RWPE1 (cell line): Measurements from ENCODE around the gene CDC42EP4.
A peak's percentile ranks its signal among the peaks of the same experiment; 100 is the strongest.

Experiments used
- CTCF ChIA-PET: fragments of 350-600 bp; sonication (Branson Sonifier 250); formaldehyde crosslinking; extraction: SDS; loops from one replicate; lab custom pipeline; 2021; lab: Yijun Ruan, JAX
- POLR2A ChIA-PET: fragments of 400-600 bp; formaldehyde crosslinking; extraction: SDS; loops from one replicate; lab custom pipeline; 2020; ENCODE audit warnings: antibody characterized with exemption; ENCODE audit not compliant: low non-redundant PET; lab: Yijun Ruan, JAX
- DNase-seq: peaks from one replicate; pipeline ENCODE4 v3.0.0; 2012; ENCODE audit warnings: low spot score
- H3K27ac ChIP-seq: fragments of 450-650 bp; 2 replicates; pipeline ENCODE4 v1.5.1; 2017
- CTCF ChIP-seq: fragments of 450-650 bp; conservative IDR thresholded peaks from 2 replicates; pipeline ENCODE4 v1.5.1; 2017; ENCODE audit warnings: low read depth, mild to moderate bottlenecking

The CDC42EP4 gene

GRCh38 chr17:73281928-73282327, 29.9 kb downstream of the CDC42EP4 start:
- H3K27ac ChIP-seq: peak overlapping the region; percentile 39
- CTCF ChIA-PET: interaction anchor here (0.6 to 1.1 kb wide), 2 partner anchors 15 to 24 kb away, joined by 4 read pairs; no protein-coding TSS in a partner anchor
- no peak for TF ChIP-seq CTCF
- POLR2A ChIA-PET: no interaction called here
- DNase-seq: no peak

GRCh38 chr17:73280191-73280590, 31.6 kb downstream of the CDC42EP4 start:
- POLR2A ChIA-PET: interaction anchor here (0.5 kb wide), 1 partner anchor 27 kb away, joined by 3 read pairs; no protein-coding TSS in a partner anchor
- peak overlapping the region; percentile 68 for H3K27ac ChIP-seq
- TF ChIP-seq CTCF: no peak
- CTCF ChIA-PET: no interaction called here
- DNase-seq: no peak

- TF ChIP-seq CTCF: no peak
- no peak for DNase-seq
- ChIA-PET CTCF (no interaction called here), POLR2A (no interaction called here)
- peak overlapping the region; percentile 68 for H3K27ac ChIP-seq
Observed at GRCh38 chr17:73279704-73280103, 32.1 kb downstream of the CDC42EP4 start.

GRCh38 chr17:73278465-73279453, 33.0 kb downstream of the CDC42EP4 start:
- DNase-seq: no peak
- H3K27ac ChIP-seq: peak overlapping the region; percentile 68
- ChIA-PET CTCF (interaction anchor here (0.9 to 1.3 kb wide), 2 partner anchors 23 to 33 kb away, joined by 3 read pairs; partner anchors contain the start of gene CDC42EP4), POLR2A (no interaction called here)
- no peak for TF ChIP-seq CTCF

- H3K27ac ChIP-seq: peak overlapping the region; percentile 68
- ChIA-PET CTCF (interaction anchor here (0.9 to 1.3 kb wide), 2 partner anchors 23 to 34 kb away, joined by 3 read pairs; partner anchors contain the start of gene CDC42EP4), POLR2A (no interaction called here)
- no peak for DNase-seq
- no peak for TF ChIP-seq CTCF
Observed at GRCh38 chr17:73278049-73278464, 33.7 kb downstream of the CDC42EP4 start.

- POLR2A ChIA-PET: no interaction called here
- TF ChIP-seq CTCF: no peak
- H3K27ac ChIP-seq: no peak overlapping the region
- CTCF ChIA-PET: interaction anchor here (0.6 kb wide), 2 partner anchors 37 to 777 kb away, joined by 3 to 4 read pairs; no protein-coding TSS in a partner anchor
- DNase-seq: no peak
Observed at GRCh38 chr17:73274490-73274889, 37.3 kb downstream of the CDC42EP4 start.
